ENCODE measurements around the gene B4GALNT1. TPM values are rescaled to one million over a fixed set of nuclear protein-coding genes. Genes with fewer than 3 reads are reported as not detected.

B4GALNT1 gene
- total and polyA plus RNA-seq, 12 donors = 2.0 to 9.3 (median 5.4) TPM

GRCh38 chr12:57584690-57585089 is 48.3 kb downstream of the B4GALNT1 start:
- TF ChIP-seq CTCF (IDR thresholded peaks at IDR 0.05) = no peak
- H3K4me1 ChIP-seq = no peaks in the 10 kb centered on the region
- H3K9me3 ChIP-seq = no peaks in the 10 kb centered on the region
- H3K27me3 ChIP-seq = peaks cover 0 to 29% (median 10%) of the 10 kb centered on the region in 7 donors
- ATAC-seq (no peak), DNase-seq (no peak)
- intact Hi-C loops (cut with DNase I) = no loop called here
- H3K27ac ChIP-seq = no peak overlapping the region
- H3K4me3 ChIP-seq = no peak overlapping the region
- H3K36me3 ChIP-seq = no peaks in the 10 kb centered on the region

GRCh38 chr12:57584050-57584449 is 49.0 kb downstream of the B4GALNT1 start:
- Histone ChIP-seq H3K4me1 (no peaks in the 10 kb centered on the region), H3K27ac (no peak overlapping the region), H3K9me3 (no peaks in the 10 kb centered on the region), H3K36me3 (no peaks in the 10 kb centered on the region), H3K4me3 (no peak overlapping the region), H3K27me3 (peaks cover 0 to 29% (median 10%) of the 10 kb centered on the region in 7 donors)
- no peak for TF ChIP-seq CTCF (IDR thresholded peaks at IDR 0.05)
- 87 to 100% methylated on average over 2 of the region's 2 CpGs for WGBS, 2 donors
- no peak for ATAC-seq
- intact Hi-C loops (cut with DNase I) = no loop called here
- DNase-seq = no peak

GRCh38 chr12:57583008-57583831 is 49.8 kb downstream of the B4GALNT1 start:
- intact Hi-C loops (cut with DNase I) = loop anchor here (1.0 to 2.0 kb wide), 5 partner anchors 38 to 50 kb away; partner anchors contain the start of gene B4GALNT1 (in 2 of the 10)
- DNase-seq (peak in 1 of 2 donors; percentile 80), ATAC-seq (peak; percentile 90 to 98 (median 95))
- no peaks in the 10 kb centered on the region for H3K9me3 ChIP-seq
- TF ChIP-seq CTCF (IDR thresholded peaks at IDR 0.05) = peak; percentile 91 to 98 (median 95)
- 45 to 46% methylated on average over 13 of the region's 13 CpGs for WGBS, 2 donors
- H3K27me3 ChIP-seq = peaks cover 0 to 29% (median 7%) of the 10 kb centered on the region in 7 donors
- H3K4me1 ChIP-seq = no peaks in the 10 kb centered on the region
- H3K27ac ChIP-seq = no peak overlapping the region
- H3K36me3 ChIP-seq = no peaks in the 10 kb centered on the region
- H3K4me3 ChIP-seq = no peak overlapping the region

- DNase-seq (no peak), ATAC-seq (no peak)
- no peak for TF ChIP-seq CTCF (IDR thresholded peaks at IDR 0.05)
- intact Hi-C loops (cut with DNase I) = loop anchor here in 7 of 10 donors (2.0 kb wide), 3 partner anchors 38 to 50 kb away; partner anchors contain the start of gene B4GALNT1 (in 2 of the 7)
- Histone ChIP-seq H3K4me3 (no peak overlapping the region), H3K27ac (no peak overlapping the region), H3K9me3 (no peaks in the 10 kb centered on the region), H3K4me1 (no peaks in the 10 kb centered on the region), H3K27me3 (peaks cover 0 to 21% (median 5%) of the 10 kb centered on the region in 7 donors), H3K36me3 (no peaks in the 10 kb centered on the region)
- WGBS, 2 donors = 95% methylated on average over 1 of the region's 1 CpG
These were observed 50.6 kb downstream of the B4GALNT1 start for GRCh38 chr12:57582440-57582839.
